H1 (cell line): Measurements from ENCODE around the gene UBE2G2. TPM values are rescaled to one million over a fixed set of nuclear protein-coding genes. Genes with fewer than 3 reads are reported as not detected.

ENCODE experiments used
- ASH2L ChIP-seq: fragments of 200-600, 300-600 bp; sonication (generic); IDR thresholded peaks from one replicate; pipeline ENCODE4 v1.7.1; 2017; ENCODE audit warnings: low read length
- CHD7 ChIP-seq: fragments of 300-600 bp; sonication (generic); IDR thresholded peaks from 2 replicates; pipeline ENCODE4 v1.7.1; 2012; ENCODE audit warnings: low read length, moderate library complexity, mild to moderate bottlenecking, inconsistent platforms; ENCODE audit not compliant: insufficient replicate concordance
- CREB1 ChIP-seq: IDR thresholded peaks from 2 replicates; pipeline ENCODE4 v1.6.1; 2012; ENCODE audit warnings: inconsistent platforms
- CTBP2 ChIP-seq: IDR thresholded peaks from 2 replicates; pipeline ENCODE4 v1.7.0; 2011; ENCODE audit warnings: borderline replicate concordance, mild to moderate bottlenecking, moderate library complexity, mixed read lengths, low read length; ENCODE audit not compliant: insufficient read depth, insufficient read length
- CTCF ChIP-seq, 3 experiments: IDR thresholded peaks; 1 replicate in 2 of 3; 2 replicates in 1 of 3; pipeline versions ENCODE4 v1.5.1 to v1.6.1; 2011; ENCODE audit warnings: low read length in 3 of 3, mild to moderate bottlenecking in 3 of 3, inconsistent platforms in 2 of 3, low read depth in 1 of 3, moderate library complexity in 1 of 3; ENCODE audit not compliant: insufficient read depth in 1 of 3; ENCODE audit errors: control extremely low read depth in 1 of 3
- RBBP5 ChIP-seq: IDR thresholded peaks from 2 replicates; pipeline ENCODE4 v1.7.1; 2012; ENCODE audit warnings: low read depth, mild to moderate bottlenecking, inconsistent platforms, low read length, moderate library complexity, borderline replicate concordance
- SUZ12 ChIP-seq: fragments of 200-600 bp; sonication (generic); IDR thresholded peaks from 2 replicates; pipeline ENCODE4 v1.6.1; 2012; ENCODE audit warnings: mild to moderate bottlenecking, inconsistent platforms, low read length, moderate library complexity, mixed read lengths
- polyA plus RNA-seq, 7 experiments: library from polyadenylated mRNA; depleted of rRNA in 3 of 7; stranded (reverse) in 5 of 7; unstranded in 2 of 7; fragments of >200 nt in 5 of 7; fragments of 200-250 nt in 2 of 7; gene quantifications; 1 replicate in 5 of 7; 2 replicates in 1 of 7; 4 replicates in 1 of 7; pipeline versions ENCODE4 v1.2.1 to v1.2.3, GENCODE V29; 2011 to 2013; ENCODE audit warnings: missing spikeins in 2 of 7, mixed read lengths in 2 of 7
- total RNA-seq: library from RNA; stranded (reverse); fragmentation: NEBNext Ultra II Directional; extraction: Animal tissue kit (Norgen Biotek cat#: 25700); gene quantifications from 2 replicates; pipeline ENCODE4 v1.2.1, GENCODE V29; 2021

UBE2G2 gene
- total and polyA plus RNA-seq, 2 of the 8 experiments (the other 6 are each of a cell fraction or from before 2014, with no cell fraction given) = 96.3 to 101 TPM

GRCh38 chr21:44751799-44752636 lies 49.6 kb downstream of the UBE2G2 start (continued):
- TF ChIP-seq CTBP2 = no peak
- TF ChIP-seq CREB1 = no peak
- TF ChIP-seq CTCF (IDR thresholded peaks at IDR 0.05; ENCODE audit: control extremely low read depth in 1 of 3, insufficient read depth in 1 of 3, low read depth in 1 of 3, low read length in 3 of 3) = no peak
- TF ChIP-seq SUZ12 = no peak
- no peak for TF ChIP-seq CHD7
- TF ChIP-seq RBBP5 = no peak
- TF ChIP-seq ASH2L = no peak
